SK-N-MC (cell line): ENCODE measurements around the gene SMARCA4.

Source experiments
- EZH2 ChIP-seq: fragments of 200-600 bp; sonication (generic); IDR thresholded peaks from one replicate; pipeline ENCODE4 v1.6.1; 2017; ENCODE audit warnings: antibody characterized with exemption
- POLR2AphosphoS5 ChIP-seq: IDR thresholded peaks from 2 replicates; pipeline ENCODE4 v1.6.1; 2012; ENCODE audit warnings: mild to moderate bottlenecking, low read depth, low read length, borderline replicate concordance

GRCh38 chr19:10971107-10971726 lies 10.4 kb downstream of the SMARCA4 start:
- TF ChIP-seq POLR2AphosphoS5 = no peak
- TF ChIP-seq EZH2 = no peak
